ENCODE results near the gene LRRTM2. TPM values are rescaled to one million over a fixed set of nuclear protein-coding genes. Genes with fewer than 3 reads are reported as not detected.

Gene LRRTM2
- total and polyA plus RNA-seq, 2 donors (not counting 1 experiment from before 2014, with no cell fraction given): 0.01 TPM; not detected in 1

DNA sequence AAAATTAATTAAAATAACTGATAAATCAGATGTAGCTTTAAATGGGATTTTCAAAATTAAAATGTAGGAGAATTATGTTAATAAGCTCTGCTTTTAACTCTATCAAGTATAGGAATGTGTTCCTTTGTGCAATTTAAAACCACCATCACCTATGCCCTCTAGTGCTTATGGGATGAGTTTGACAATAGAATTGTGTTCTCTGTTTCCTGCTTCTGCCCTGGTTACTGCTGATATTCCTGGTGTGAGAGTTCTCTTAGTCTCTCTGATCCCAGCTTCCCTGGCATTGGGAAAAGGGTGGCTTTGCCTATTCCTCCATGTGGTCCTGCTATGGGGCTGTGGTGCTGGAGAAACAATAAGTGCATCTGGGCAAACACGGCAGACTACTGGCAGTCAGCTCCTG, 8.1 kb downstream of the LRRTM2 start:
- no peak overlapping the region for H3K27ac Mint-ChIP-seq
- Histone ChIP-seq H2AFZ (ENCODE audit: insufficient read depth, low read depth, low read length, poor library complexity, severe bottlenecking) (no peak overlapping the region), H3K27me3 (replicated peaks in 1 of 4; ENCODE audit: control extremely low read depth in 1 of 4, control insufficient read depth in 3 of 4, insufficient read depth in 4 of 4, low read length in 3 of 4) (no peaks in the 10 kb centered on the region), H3K4me2 (replicated peaks; ENCODE audit: low read depth, low read length, poor library complexity, severe bottlenecking) (no peak overlapping the region), H3K4me3 (ENCODE audit: control extremely low read depth in 1 of 5, extremely low read depth in 1 of 5, insufficient read depth in 1 of 5, low read depth in 2 of 5, low read length in 4 of 5) (no peak overlapping the region), H3K79me2 (ENCODE audit: control insufficient read depth, insufficient read depth, low read length) (peaks cover 6% of the 10 kb centered on the region), H3K9ac (ENCODE audit: low read length) (no peak overlapping the region), H3K36me3 (replicated peaks in 1 of 2; ENCODE audit: control extremely low read depth in 1 of 2, control insufficient read depth in 1 of 2, extremely low read depth in 1 of 2, insufficient read depth in 2 of 2, low read length in 1 of 2) (peaks cover 0 to 7% of the 10 kb centered on the region in 2 experiments), H4K20me1 (ENCODE audit: control insufficient read depth, insufficient read depth, low read length, poor library complexity, severe bottlenecking) (no peaks in the 10 kb centered on the region), H3K27ac (ENCODE audit: low read length in 2 of 2) (no peak overlapping the region), H3K9me3 (ENCODE audit: control extremely low read depth in 1 of 3, control insufficient read depth in 2 of 3, insufficient read depth in 1 of 3, low read length in 2 of 3) (peaks cover 0 to 13% (median 9%) of the 10 kb centered on the region in 3 donors), H3K4me1 (ENCODE audit: control insufficient read depth in 2 of 2, insufficient read depth in 2 of 2, low read length in 2 of 2) (no peaks in the 10 kb centered on the region)
- no peak overlapping the region for H3K4me3 Mint-ChIP-seq
- peaks cover 5% of the 10 kb centered on the region for H3K9me3 Mint-ChIP-seq (ENCODE audit: insufficient read depth)
- 100% methylated on average over 1 of the region's 1 CpG for WGBS (ENCODE audit: insufficient coverage)
- ATAC-seq (ENCODE audit: low read depth) (no peak), DNase-seq (no peak)
- ChIA-PET POLR2A (no interaction called here), CTCF (no interaction called here)
- TF ChIP-seq, protein P1, sequence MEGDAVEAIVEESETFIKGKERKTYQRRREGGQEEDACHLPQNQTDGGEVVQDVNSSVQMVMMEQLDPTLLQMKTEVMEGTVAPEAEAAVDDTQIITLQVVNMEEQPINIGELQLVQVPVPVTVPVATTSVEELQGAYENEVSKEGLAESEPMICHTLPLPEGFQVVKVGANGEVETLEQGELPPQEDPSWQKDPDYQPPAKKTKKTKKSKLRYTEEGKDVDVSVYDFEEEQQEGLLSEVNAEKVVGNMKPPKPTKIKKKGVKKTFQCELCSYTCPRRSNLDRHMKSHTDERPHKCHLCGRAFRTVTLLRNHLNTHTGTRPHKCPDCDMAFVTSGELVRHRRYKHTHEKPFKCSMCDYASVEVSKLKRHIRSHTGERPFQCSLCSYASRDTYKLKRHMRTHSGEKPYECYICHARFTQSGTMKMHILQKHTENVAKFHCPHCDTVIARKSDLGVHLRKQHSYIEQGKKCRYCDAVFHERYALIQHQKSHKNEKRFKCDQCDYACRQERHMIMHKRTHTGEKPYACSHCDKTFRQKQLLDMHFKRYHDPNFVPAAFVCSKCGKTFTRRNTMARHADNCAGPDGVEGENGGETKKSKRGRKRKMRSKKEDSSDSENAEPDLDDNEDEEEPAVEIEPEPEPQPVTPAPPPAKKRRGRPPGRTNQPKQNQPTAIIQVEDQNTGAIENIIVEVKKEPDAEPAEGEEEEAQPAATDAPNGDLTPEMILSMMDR (IDR thresholded peaks at IDR 0.05): no peak
- no peak for TF ChIP-seq EZH2 (IDR thresholded peaks at IDR 0.05; ENCODE audit: borderline replicate concordance, insufficient read depth, low read depth, low read length, poor library complexity, severe bottlenecking)
- peaks cover 3% of the 10 kb centered on the region for H3K4me1 Mint-ChIP-seq
- H3K27me3 Mint-ChIP-seq: no peaks in the 10 kb centered on the region
- intact Hi-C loops (cut with micrococcal nuclease): no loop called here

DNA sequence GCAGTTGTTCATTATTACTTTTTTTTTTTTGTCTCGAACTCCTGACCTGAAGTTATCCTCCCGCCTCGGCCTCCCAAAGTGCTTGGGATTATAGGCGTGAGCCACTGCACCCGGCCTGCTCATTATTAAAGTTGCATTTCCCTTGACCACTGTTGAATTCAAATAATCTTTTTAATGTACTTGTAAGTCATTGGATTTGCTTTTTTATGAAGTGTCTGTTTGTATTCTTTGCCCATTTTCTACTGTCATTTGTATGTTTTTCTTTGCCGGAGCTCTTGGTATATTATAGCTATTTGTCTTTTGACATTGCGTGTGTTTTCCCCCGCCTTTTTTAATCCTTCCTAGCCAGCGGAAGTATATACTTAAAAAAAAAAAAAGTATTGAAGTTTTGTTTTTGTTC, 22.0 kb downstream of the LRRTM2 start:
- intact Hi-C loops (cut with micrococcal nuclease): no loop called here
- no peaks in the 10 kb centered on the region for H3K79me2 ChIP-seq (ENCODE audit: control insufficient read depth, insufficient read depth, low read length)
- POLR2A ChIA-PET: no interaction called here
- Mint-ChIP-seq H3K9me3 (ENCODE audit: insufficient read depth) (no peaks in the 10 kb centered on the region), H3K27ac (no peak overlapping the region), H3K27me3 (no peaks in the 10 kb centered on the region), H3K4me3 (no peak overlapping the region), H3K4me1 (peaks cover 9% of the 10 kb centered on the region)
- no peaks in the 10 kb centered on the region for H3K27me3 ChIP-seq (replicated peaks in 1 of 4; ENCODE audit: control extremely low read depth in 1 of 4, control insufficient read depth in 3 of 4, insufficient read depth in 4 of 4, low read length in 3 of 4)
- no peak for ATAC-seq (ENCODE audit: low read depth)
- no peak overlapping the region for H2AFZ ChIP-seq (ENCODE audit: insufficient read depth, low read depth, low read length, poor library complexity, severe bottlenecking)
- H3K4me1 ChIP-seq (ENCODE audit: control insufficient read depth in 2 of 2, insufficient read depth in 2 of 2, low read length in 2 of 2): no peaks in the 10 kb centered on the region
- H3K27ac ChIP-seq (ENCODE audit: low read length in 2 of 2): no peak overlapping the region
- WGBS (ENCODE audit: insufficient coverage): no CpG with 5 or more reads among the region's 9 CpGs
- peaks cover 11% of the 10 kb centered on the region for H4K20me1 ChIP-seq (ENCODE audit: control insufficient read depth, insufficient read depth, low read length, poor library complexity, severe bottlenecking)
- TF ChIP-seq, protein P1 (IDR thresholded peaks at IDR 0.05): no peak
- TF ChIP-seq EZH2 (IDR thresholded peaks at IDR 0.05; ENCODE audit: borderline replicate concordance, insufficient read depth, low read depth, low read length, poor library complexity, severe bottlenecking): no peak
- H3K9me3 ChIP-seq (ENCODE audit: control extremely low read depth in 1 of 3, control insufficient read depth in 2 of 3, insufficient read depth in 1 of 3, low read length in 2 of 3): no peaks in the 10 kb centered on the region
- no peak overlapping the region for H3K9ac ChIP-seq (ENCODE audit: low read length)
- DNase-seq: no peak
- H3K4me3 ChIP-seq (ENCODE audit: control extremely low read depth in 1 of 5, extremely low read depth in 1 of 5, insufficient read depth in 1 of 5, low read depth in 2 of 5, low read length in 4 of 5): no peak overlapping the region
- H3K36me3 ChIP-seq (replicated peaks in 1 of 2; ENCODE audit: control extremely low read depth in 1 of 2, control insufficient read depth in 1 of 2, extremely low read depth in 1 of 2, insufficient read depth in 2 of 2, low read length in 1 of 2): no peaks in the 10 kb centered on the region
- H3K4me2 ChIP-seq (replicated peaks; ENCODE audit: low read depth, low read length, poor library complexity, severe bottlenecking): no peak overlapping the region
- CTCF ChIA-PET: no interaction called here
